22Rv1 (cell line): ENCODE data around the gene MRGPRD.
"Not testable (repeated sequence)": the region's sequence is repeated elsewhere in the genome, so short reads cannot be mapped to it uniquely, and the experiment has no call there.

Experiments used
- H3K27ac ChIP-seq: fragments of 450-650 bp; 2 replicates; pipeline ENCODE4 v1.5.1; 2017
- CTCF ChIP-seq: fragments of 450-650 bp; IDR thresholded peaks from 2 replicates; pipeline ENCODE4 v1.5.1; 2017; ENCODE audit warnings: mild to moderate bottlenecking
- ZFX ChIP-seq: fragments of 450-650 bp; IDR thresholded peaks from 2 replicates; pipeline ENCODE4 v1.6.1; 2017; ENCODE audit warnings: antibody characterized with exemption, borderline replicate concordance

Gene MRGPRD

GRCh38 chr11:69001243-69002081 lies 20.7 kb upstream of the MRGPRD start:
- no peak overlapping the region for H3K27ac ChIP-seq
- TF ChIP-seq CTCF (no peak), ZFX (no peak)

- H3K27ac ChIP-seq = no peak overlapping the region
- TF ChIP-seq CTCF (peak; percentile 26; the same call in 1 of the 2 replicates), ZFX (no peak)
Observed at GRCh38 chr11:69000831-69001242, 20.1 kb upstream of the MRGPRD start.

GRCh38 chr11:69000391-69000790 lies 19.6 kb upstream of the MRGPRD start:
- H3K27ac ChIP-seq = no peak overlapping the region
- TF ChIP-seq CTCF = no peak
- TF ChIP-seq ZFX = no peak

- not testable (repeated sequence) for H3K27ac ChIP-seq
Observed at GRCh38 chr11:68999748-69000355, 19.1 kb upstream of the MRGPRD start.

- H3K27ac ChIP-seq = no peak overlapping the region
- TF ChIP-seq CTCF (no peak), ZFX (no peak)
Observed at GRCh38 chr11:68999093-68999747, 18.4 kb upstream of the MRGPRD start.

GRCh38 chr11:68998390-68998911 lies 17.7 kb upstream of the MRGPRD start:
- TF ChIP-seq CTCF = no peak
- TF ChIP-seq ZFX = no peak
- H3K27ac ChIP-seq = no peak overlapping the region

GRCh38 chr11:68997995-68998348 lies 17.2 kb upstream of the MRGPRD start:
- no peak overlapping the region for H3K27ac ChIP-seq
- TF ChIP-seq CTCF = no peak
- TF ChIP-seq ZFX = no peak
